EH (cell line): ENCODE measurements around the gene ETV5.
"Not testable (repeated sequence)": the region's sequence is repeated elsewhere in the genome, so short reads cannot be mapped to it uniquely, and the experiment has no call there.

Experiments used
- DNase-seq: peaks from one replicate; pipeline ENCODE4 v3.0.0-alpha.2; 2015; ENCODE audit warnings: low read depth

The ETV5 gene

DNA sequence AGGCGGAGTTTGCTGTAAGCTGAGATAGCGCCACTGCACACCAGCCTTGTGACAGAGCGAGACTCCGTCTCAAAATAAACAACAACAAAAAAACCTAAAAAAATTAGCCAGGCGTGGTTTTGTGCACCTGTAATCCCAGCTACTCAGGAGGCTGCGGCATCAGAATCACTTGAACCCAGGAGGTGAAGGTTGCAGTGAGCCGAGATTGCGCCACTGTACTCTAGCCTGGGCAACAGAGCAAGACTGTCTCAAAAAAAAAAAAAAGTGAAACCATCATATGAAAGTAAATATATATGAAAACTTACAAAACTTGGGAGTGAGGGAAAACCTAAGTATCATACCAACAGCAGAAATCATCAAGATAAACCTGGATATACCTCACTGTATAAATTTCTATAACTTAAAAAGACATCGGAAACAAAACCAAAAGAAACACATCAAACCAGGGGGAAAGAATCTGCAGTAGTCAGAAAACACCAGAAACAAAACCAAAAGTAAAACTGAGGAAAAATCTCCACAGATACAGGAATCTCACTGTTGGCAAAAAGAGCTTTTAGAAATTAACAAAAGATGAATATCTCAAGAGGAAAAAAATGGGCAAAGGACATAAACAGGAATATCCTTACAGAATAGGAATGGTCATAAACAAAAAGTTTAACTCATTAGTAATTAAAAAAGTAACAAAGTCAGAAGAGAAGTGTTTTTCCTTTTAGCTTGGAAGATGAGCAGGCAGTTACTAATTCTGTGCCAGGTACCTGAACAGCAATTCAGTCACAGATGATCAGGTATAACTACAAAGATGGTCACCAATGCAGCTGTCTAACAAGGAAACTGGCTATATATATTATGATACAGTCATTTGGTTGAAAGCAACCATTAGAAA is 41.3 kb downstream of the ETV5 start:
- DNase-seq: no peak

DNA sequence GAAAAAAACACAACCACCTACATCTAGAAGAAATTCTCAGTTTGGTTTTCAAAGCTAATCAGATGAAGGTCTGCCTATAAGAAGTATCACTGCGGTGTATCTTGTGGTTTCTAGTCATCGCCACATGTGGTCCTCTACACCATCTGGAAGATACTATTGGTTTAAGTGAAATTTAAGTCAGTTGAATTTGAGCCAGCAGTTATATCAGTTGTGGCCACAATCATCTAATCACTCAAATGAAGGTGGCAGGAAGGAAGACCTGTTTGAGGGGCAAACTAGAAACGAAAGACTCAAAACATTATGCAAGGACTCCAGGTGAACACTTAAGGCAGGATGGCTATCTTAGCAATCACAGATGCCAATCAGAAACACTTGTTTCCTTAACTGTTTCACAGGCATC is 48.7 kb downstream of the ETV5 start:
- no peak for DNase-seq

DNA sequence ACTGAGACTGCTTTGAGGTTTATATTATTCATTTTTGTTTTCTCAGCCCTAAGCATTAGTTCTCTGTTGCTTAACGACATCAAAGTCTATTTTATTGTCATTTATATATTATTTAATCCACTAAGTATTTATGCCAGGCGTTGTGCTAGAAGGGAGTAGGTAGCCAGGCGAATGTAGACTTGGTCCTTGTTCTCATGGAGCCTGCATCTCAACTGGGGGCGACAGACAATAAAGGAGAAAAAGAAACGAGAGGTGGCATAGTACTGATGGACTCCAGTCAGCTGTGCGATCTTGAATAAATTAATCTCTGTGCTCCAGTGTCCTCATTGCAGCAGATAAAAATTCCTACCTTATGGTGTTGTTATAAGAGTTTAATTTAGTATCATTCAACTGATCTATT is 49.7 kb downstream of the ETV5 start:
- DNase-seq: no peak

DNA sequence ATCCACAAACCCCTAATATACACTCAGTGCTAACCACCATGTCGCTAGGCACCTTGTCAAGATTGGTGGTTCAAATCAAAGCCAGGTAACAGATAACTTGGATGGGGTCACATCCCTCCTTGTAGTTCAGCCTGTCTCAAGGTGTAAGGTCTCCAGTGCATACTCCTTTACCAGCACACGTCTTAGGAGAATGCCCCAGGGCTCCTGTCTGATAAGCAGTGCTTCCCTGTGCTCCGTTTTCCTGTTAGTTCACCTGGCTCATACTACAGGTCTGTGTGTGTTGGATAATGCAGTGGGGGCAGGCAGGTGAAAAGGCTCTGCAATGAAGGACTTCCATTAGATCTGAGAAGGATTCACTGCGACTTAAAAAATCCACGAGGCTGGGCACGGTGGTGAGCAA is 50.7 kb downstream of the ETV5 start:
- no peak for DNase-seq

DNA sequence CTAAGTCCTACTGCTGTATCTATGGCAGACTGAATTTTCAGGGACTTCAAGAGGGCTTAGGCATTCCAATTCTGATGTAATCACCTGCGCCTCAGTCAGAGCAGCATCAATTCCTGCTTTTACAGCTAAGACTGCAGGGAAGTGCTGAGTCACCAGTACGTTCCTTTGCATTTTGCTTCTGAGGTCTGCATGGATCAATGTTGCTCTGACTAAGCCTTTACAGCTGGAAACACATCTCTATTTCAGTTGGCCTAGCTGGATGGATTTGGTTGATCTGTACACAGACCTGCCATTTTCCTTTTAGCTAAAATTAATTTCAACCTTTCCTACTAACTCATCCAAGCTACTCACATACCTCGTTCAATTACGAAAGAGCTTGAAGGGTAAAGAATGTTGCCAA is 51.3 kb downstream of the ETV5 start:
- DNase-seq: peak; percentile 67

DNA sequence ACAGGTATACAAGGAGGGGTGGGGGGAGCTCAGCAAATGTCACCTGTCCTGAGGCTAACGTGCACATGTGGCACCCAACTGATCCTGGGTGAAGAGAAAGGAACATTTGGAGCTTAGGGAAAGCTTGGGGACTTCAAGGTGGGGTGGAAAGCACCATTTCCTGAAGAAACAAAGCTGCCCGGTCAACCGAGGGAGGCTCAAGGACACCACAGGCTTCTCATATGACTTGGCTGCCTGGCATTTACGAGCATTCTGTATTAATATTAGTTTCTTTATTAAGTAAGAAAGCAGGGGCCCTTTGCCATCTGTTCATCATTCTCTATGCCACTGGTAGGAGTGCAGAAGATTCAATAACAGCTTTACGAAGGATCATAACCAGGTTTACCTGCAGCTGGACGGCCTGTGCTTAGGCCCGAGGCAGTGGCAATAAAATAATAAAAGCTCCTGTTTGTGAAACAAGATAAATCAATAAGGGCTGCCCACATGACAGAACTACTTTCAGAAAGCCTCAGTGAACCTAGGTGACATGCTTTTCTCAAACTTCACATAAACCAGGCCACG is 54.0 kb downstream of the ETV5 start:
- peak; percentile 14 for DNase-seq

DNA sequence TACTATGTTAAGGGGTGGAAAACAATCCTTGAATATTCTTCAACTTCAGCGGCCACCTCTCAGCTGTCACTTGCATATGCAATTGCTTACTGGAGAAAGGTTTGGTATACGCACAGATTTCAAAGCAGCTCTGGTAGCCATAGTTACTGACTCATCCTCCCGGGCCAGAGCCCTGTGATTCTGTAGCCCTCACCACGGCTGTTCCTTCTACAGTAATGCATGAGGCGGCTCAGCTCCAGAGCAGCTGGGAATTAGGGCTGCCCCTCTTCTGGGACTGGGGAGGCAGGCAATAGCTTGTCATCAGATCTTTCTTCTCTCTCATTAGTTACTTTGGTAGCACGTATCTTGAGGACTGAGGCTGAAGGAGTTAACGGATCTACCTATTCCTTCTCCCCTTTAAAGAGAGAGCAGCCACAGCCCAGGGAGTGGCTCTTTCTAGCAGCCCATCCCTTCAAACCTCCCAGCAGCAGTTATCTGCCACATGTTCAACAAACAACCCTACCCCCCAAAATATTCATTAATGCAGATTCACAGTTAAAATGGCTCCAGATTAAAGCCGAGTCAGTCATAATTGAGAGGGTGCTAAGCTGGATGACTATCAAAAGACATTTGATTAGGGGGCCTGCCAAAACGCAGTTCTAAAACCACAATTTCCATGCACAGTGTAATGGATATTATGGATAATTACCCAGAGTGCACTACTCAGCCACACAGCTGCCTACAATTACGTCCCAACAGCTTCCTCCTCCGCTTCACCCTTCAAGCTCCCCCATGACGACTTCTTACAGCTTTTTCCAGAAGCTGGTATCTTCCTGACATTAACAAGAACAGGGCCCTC is 54.7 kb downstream of the ETV5 start:
- DNase-seq: peak; percentile 20

DNA sequence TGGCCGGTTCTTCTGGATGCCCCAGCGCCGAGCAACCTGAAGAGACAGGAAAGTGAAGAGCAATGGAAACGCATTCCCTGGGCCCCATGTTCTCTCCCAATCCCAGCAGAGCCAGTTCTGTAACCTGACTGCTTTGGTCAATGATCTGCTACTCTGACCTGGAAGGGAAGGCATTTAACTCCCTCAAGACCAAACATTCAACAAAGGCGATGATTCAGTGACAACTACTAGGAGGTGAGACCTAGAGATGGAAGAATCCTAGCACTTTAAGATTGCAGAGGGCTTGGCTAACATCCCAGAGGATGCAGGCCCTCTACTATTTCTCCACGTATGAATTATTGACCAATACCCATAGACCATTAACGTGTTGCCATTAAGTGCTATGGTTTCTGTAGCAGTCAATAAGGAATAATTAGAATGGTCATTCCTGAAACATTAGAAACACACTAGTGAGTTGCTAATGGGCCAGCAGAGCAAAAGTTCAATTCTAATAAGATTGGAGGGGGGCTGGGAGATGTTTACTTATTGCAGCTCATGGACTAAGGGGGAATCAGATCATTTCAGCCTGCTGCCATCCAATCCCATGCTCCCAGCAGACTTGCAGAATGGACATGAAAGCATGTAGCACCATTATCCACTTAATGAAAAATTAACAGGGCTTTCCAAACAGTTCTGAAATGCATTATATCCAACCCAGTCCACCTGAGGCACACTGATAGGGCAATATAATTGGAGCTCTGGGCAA is 56.6 kb downstream of the ETV5 start:
- DNase-seq: no peak

DNA sequence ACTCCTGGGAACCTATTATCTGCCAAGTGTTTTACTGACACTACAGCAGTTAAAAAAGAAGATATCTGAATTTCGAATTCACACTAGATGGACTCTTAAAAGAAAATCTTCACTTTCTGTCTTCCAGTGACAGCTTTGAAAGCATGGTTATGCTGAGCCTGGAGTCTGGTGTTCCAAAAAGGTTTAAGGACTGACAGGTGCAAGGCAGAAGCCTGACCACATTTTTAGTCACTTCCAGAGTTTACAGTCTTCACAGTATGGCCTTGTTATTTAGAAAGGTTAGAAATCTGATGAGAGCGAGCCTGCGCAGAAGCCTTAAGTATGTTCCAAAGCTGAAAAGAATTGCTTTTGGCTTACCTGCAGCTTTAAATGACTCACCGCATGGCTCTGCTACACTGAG is 59.9 kb downstream of the ETV5 start:
- no peak for DNase-seq

DNA sequence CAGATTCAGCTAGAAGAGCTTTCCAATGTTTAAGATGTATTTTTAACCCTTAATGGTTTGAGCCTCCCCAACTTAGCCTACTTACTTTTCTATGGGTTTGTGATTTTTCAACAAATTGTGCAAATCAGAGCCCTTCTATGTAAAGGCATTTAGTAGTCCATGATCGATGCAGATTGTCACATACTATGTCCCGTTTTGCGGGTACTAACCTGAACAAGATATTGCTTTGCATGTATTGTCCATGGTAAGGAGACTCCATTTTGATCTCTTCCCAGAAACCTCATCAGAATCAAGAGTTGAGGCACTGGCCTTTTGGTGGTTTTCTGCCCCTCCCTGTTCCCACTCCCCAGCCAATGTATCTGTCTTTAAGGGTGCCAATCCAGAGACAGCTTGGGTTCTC is 60.8 kb downstream of the ETV5 start:
- DNase-seq: no peak

DNA sequence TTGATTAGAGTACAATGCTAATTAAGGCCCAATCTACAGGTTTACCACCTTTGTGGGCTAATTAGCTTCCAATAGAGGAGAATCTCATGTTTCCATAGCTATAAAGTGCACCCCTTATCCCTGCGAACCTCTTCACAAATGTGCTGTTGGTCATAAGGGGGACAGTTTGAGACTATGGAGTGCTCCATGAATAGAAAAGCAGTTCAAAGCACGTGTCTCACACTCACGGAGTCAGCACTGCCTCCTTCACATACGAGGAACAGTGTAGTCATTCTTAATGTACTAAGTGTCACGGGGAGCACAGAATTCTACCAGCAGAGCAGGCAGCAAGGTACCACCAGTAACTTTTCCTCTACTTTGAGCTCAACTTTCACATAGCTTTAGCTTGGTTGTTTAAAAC is 62.1 kb downstream of the ETV5 start:
- no peak for DNase-seq

DNA sequence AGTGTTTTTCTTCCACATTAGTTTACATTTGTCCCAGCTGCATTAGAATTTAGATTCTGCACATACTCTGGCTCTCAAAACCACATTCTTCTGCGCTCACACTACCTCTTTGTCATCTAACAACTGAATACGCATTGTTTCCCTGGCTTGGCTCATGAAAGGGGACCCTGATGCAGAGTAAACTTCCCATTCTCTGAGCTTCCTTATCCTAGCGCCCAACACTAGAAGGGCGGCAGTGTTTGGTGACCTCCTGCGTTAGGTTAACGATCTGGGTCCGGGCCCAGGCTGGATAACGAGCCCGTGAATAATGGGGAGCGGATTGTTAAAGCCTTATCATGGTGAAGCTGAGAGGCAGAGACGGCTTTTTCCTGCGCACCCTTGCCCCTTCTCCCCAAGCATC is 63.9 kb downstream of the ETV5 start:
- no peak for DNase-seq

DNA sequence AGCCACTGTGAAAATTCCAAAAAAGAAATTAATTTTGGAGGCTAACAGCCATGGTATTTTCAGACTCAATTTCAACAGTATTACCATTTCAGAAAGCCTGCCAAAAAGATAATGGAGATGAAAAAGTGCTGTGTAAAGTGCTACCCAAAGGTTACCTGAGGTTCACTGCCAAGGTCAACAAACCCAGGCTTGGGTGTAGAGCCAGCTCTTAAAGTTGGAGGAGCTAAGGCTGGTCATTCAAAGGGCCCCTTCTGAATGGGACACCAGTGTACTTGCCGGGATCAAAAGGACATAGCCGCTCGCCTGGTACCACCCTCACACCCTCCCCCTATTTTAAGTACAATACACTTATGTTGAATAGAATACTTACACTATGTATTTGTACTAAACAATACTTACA is 64.5 kb downstream of the ETV5 start:
- DNase-seq: no peak

DNA sequence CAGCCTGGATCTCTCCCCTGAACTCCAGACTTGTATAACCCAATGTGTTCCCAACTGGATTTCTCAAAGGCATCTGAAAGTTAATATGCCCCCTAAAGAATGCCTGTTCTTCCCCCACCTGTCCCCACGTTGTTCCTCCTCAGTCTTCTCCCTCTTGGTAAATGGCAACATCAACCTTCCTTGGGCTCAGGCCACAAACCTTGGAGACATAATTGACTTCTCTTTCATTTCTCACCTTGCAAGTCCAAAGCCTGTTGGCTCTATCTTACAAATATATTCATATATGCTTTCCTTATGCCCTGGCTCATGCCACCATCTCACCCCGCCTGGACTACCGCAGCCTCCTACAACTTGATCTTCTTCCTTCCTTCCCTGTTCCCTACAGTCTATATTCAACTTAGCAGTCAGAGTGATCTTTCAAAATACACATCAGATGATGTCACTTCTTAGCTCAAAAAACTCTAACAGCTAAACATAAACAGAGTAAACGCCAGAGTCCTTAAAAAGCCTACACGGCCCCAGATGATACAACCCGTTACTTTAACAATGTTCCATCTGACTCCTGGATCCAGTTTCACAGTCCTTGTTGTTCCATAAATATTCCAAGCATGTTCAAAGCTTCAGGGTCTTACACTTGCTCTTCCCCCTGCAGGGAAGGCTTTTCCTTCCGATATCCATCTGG is 66.2 kb downstream of the ETV5 start:
- DNase-seq: no peak

DNA sequence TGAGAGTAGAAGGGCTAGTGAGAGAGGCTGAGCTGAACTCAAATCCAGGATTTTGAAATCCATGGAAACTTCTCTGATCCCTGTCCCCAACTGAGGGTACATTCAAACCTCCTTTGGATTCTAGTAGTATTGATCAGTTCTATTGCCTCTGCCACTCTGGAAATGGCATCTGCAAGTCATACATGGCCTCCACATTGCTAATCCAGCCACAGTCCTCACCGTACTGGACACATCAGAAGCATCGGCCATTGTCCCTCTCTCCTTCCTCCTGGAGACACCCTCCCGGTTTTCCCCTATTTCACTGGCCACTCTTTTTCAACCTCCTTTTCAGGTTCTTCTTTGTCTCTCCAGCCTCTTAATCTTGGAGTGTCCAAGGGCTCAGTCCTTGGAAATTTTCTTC is 66.9 kb downstream of the ETV5 start:
- no peak for DNase-seq

DNA sequence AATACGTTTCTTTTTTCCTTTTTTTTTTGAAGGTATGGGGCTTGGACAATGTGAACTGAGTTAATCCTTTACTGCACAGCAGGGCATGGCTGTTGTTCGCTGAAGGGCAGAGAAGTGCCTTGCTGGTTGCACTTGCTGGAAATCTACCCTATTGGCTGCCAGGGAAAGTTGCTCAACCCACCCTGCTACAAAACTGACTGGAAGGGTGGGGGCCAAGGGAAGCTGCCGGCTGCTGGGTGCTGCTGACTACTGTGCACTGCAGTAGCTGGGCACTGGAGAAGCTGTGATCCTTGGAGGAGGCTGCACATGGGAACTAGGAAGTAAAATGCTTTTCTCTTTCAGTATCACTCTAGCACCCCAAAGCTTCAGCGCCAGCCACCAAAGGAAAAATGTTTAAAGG is 70.5 kb downstream of the ETV5 start:
- no peak for DNase-seq

DNA sequence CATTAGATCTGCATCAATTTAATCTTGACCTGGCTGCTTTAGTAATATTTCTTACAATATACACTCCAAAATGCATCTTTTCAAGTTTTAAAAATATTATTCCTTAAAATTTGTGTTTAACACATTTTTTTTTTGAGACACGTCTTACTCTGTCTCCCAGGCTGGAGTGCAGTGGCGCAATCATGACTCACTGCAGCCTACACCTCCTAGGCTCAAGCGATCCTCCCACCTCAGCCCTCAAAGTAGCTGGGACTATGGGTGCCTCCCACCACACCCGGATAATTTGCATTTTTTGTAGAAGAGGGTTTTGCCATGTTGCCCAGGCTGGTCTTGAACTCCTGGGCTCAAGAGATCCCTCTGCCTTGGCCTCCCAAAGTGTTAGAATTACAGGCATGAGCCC is 73.6 kb downstream of the ETV5 start:
- DNase-seq: peak; percentile 25

DNA sequence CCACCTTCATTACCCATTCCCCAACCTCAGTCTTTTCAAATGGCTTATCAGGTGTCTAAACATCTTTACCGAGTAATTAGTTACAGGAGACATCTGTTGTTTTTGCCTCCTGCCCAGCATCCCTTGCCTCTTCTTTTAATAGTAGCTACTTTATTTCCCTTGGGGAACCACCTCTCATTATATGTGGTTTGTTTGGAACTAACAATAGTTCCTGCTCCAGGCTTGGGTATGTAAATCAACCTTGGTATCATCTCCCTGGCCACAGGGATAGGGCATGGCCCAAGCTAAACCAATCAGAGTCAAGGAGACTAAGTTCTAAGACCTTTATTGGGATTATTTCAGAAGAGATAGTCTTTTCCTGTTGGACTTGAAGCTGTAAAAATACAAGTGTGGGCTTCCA is 76.6 kb downstream of the ETV5 start:
- DNase-seq: no peak

DNA sequence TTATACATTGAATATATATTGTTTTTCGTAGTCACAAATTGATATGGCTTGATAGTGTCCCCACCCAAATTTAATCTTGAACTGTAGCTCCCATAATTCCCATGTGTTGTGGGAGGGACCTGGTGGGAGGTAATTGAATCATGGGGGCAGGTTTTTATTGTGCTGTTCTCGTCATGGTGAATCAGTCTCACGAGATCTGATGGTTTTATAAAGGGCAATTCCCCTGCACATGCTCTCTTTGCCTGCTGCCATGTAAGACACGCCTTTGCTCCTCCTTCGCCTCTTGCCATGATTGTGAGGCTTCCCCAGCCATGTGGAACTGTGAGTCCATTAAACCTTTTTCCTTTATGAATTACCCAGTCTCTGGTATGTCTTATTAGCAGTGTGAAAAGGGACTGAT is 82.9 kb downstream of the ETV5 start:
- DNase-seq: not testable (repeated sequence)

DNA sequence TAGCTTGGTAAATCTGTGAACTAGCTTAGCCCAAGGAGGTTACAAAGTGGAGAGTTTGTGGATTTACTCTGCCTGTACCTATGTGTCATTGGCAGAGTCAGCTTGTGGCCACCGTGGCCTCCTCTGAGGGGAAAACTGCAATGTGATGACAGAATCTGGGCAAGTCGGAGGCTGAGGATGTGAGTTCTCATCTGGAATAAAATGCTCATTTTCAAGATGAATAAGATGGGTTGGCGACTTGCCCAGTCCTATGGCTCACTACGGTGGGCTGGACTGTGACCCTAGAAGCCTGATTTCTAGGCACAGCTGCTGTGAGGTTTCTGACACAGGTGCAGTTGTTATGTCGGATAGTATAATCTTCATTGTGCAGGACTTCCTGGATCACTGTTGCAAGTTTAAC is 83.7 kb downstream of the ETV5 start:
- DNase-seq: peak; percentile 43

DNA sequence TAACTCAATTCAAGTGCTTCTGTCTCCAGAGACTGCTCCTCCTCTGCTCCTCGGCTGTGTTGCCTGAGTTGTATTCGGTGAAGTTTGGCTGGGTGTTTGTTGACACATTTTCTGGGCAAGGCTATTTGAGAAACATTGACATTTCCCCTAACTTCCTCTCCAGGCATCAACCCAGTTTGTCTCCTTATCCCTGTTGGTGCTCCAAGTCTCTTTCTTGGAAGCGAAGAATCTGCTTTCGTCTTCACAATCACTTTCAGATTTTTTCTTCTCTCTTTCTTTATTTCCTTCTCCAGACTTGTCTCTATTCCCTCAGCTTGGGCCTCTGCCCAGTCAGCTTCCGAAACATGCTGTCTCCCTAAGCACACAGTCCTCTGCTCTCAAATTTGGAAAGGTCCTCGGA is 84.7 kb downstream of the ETV5 start:
- peak; percentile 18 for DNase-seq

DNA sequence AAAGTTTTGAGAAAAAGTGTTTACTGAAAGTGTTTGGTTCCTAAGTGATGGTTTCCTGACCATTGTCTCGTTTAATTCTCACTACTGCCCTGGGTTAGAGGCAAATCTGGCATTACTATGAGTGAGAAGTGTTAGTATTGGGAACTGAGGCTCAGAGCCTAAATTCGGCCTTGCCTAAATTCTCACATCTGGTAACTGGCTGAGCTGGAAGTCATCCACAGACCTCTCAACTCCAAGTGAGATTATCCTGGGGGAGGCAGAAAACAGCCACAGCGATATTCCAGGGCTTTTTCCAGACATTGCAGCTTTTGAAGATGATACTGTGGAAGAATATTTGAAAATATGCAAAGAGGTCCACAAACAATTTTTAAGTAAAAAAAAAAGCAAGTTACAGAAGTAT is 86.0 kb downstream of the ETV5 start:
- no peak for DNase-seq
